ENCODE measurements around the gene DDX1. TPM values are rescaled to one million over a fixed set of nuclear protein-coding genes. Genes with fewer than 3 reads are reported as not detected.

Gene DDX1
- total and polyA plus RNA-seq, 2 experiments from 2014 or later, result 99.9 to 102 TPM

- TF ChIP-seq, protein P1, sequence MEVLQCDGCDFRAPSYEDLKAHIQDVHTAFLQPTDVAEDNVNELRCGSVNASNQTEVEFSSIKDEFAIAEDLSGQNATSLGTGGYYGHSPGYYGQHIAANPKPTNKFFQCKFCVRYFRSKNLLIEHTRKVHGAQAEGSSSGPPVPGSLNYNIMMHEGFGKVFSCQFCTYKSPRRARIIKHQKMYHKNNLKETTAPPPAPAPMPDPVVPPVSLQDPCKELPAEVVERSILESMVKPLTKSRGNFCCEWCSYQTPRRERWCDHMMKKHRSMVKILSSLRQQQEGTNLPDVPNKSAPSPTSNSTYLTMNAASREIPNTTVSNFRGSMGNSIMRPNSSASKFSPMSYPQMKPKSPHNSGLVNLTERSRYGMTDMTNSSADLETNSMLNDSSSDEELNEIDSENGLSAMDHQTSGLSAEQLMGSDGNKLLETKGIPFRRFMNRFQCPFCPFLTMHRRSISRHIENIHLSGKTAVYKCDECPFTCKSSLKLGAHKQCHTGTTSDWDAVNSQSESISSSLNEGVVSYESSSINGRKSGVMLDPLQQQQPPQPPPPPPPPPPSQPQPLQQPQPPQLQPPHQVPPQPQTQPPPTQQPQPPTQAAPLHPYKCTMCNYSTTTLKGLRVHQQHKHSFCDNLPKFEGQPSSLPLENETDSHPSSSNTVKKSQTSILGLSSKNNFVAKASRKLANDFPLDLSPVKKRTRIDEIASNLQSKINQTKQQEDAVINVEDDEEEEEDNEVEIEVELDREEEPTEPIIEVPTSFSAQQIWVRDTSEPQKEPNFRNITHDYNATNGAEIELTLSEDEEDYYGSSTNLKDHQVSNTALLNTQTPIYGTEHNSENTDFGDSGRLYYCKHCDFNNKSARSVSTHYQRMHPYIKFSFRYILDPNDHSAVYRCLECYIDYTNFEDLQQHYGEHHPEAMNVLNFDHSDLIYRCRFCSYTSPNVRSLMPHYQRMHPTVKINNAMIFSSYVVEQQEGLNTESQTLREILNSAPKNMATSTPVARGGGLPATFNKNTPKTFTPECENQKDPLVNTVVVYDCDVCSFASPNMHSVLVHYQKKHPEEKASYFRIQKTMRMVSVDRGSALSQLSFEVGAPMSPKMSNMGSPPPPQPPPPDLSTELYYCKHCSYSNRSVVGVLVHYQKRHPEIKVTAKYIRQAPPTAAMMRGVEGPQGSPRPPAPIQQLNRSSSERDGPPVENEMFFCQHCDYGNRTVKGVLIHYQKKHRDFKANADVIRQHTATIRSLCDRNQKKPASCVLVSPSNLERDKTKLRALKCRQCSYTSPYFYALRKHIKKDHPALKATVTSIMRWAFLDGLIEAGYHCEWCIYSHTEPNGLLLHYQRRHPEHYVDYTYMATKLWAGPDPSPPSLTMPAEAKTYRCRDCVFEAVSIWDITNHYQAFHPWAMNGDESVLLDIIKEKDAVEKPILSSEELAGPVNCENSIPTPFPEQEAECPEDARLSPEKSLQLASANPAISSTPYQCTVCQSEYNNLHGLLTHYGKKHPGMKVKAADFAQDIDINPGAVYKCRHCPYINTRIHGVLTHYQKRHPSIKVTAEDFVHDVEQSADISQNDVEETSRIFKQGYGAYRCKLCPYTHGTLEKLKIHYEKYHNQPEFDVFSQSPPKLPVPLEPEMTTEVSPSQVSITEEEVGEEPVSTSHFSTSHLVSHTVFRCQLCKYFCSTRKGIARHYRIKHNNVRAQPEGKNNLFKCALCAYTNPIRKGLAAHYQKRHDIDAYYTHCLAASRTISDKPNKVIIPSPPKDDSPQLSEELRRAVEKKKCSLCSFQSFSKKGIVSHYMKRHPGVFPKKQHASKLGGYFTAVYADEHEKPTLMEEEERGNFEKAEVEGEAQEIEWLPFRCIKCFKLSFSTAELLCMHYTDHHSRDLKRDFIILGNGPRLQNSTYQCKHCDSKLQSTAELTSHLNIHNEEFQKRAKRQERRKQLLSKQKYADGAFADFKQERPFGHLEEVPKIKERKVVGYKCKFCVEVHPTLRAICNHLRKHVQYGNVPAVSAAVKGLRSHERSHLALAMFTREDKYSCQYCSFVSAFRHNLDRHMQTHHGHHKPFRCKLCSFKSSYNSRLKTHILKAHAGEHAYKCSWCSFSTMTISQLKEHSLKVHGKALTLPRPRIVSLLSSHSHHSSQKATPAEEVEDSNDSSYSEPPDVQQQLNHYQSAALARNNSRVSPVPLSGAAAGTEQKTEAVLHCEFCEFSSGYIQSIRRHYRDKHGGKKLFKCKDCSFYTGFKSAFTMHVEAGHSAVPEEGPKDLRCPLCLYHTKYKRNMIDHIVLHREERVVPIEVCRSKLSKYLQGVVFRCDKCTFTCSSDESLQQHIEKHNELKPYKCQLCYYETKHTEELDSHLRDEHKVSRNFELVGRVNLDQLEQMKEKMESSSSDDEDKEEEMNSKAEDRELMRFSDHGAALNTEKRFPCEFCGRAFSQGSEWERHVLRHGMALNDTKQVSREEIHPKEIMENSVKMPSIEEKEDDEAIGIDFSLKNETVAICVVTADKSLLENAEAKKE (CRISPR knock-in tag; IDR thresholded peaks at IDR 0.05), result no peak
- TF ChIP-seq, protein P2, sequence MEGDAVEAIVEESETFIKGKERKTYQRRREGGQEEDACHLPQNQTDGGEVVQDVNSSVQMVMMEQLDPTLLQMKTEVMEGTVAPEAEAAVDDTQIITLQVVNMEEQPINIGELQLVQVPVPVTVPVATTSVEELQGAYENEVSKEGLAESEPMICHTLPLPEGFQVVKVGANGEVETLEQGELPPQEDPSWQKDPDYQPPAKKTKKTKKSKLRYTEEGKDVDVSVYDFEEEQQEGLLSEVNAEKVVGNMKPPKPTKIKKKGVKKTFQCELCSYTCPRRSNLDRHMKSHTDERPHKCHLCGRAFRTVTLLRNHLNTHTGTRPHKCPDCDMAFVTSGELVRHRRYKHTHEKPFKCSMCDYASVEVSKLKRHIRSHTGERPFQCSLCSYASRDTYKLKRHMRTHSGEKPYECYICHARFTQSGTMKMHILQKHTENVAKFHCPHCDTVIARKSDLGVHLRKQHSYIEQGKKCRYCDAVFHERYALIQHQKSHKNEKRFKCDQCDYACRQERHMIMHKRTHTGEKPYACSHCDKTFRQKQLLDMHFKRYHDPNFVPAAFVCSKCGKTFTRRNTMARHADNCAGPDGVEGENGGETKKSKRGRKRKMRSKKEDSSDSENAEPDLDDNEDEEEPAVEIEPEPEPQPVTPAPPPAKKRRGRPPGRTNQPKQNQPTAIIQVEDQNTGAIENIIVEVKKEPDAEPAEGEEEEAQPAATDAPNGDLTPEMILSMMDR (conservative IDR thresholded peaks at IDR 0.05; ENCODE audit: low read depth in 2 of 2), result peak; percentile 17 to 66; a peak in 2 of 4 replicates
- TF ChIP-seq JUNB (IDR thresholded peaks at IDR 0.05; ENCODE audit: unreplicated experiment), result no peak
- TF ChIP-seq ZNF114 (CRISPR knock-in tag; IDR thresholded peaks at IDR 0.05), result no peak
- no peak for TF ChIP-seq REST (IDR thresholded peaks at IDR 0.05; ENCODE audit: unreplicated experiment)
Measured at GRCh38 chr2:15665067-15665942, 73.6 kb downstream of the DDX1 start (continued).

Data from GM23338 (cell line).